ENCODE results near the gene LARGE1.

Gene LARGE1

GRCh38 chr22:33842006-33842354 lies 78.3 kb downstream of the LARGE1 start:
- DNase-seq (ENCODE audit: low read depth): no peak
- no peak overlapping the region for H3K4me3 ChIP-seq (ENCODE audit: low read length)
- TF ChIP-seq CTCF (conservative IDR thresholded peaks at IDR 0.05; ENCODE audit: low read length): no peak

- peak; percentile 44 for DNase-seq (ENCODE audit: low read depth)
- TF ChIP-seq CTCF (conservative IDR thresholded peaks at IDR 0.05; ENCODE audit: low read length): no peak
- H3K4me3 ChIP-seq (ENCODE audit: low read length): no peak overlapping the region
These were observed 78.8 kb downstream of the LARGE1 start for GRCh38 chr22:33841281-33842005.

GRCh38 chr22:33838644-33839043 lies 81.6 kb downstream of the LARGE1 start:
- no peak for DNase-seq (ENCODE audit: low read depth)
- TF ChIP-seq CTCF (conservative IDR thresholded peaks at IDR 0.05; ENCODE audit: low read length): no peak
- H3K4me3 ChIP-seq (ENCODE audit: low read length): no peak overlapping the region

GRCh38 chr22:33837826-33838225 lies 82.5 kb downstream of the LARGE1 start:
- no peak overlapping the region for H3K4me3 ChIP-seq (ENCODE audit: low read length)
- no peak for TF ChIP-seq CTCF (conservative IDR thresholded peaks at IDR 0.05; ENCODE audit: low read length)

GRCh38 chr22:33835265-33835664 lies 85.0 kb downstream of the LARGE1 start:
- no peak overlapping the region for H3K4me3 ChIP-seq (ENCODE audit: low read length)
- no peak for DNase-seq (ENCODE audit: low read depth)
- no peak for TF ChIP-seq CTCF (conservative IDR thresholded peaks at IDR 0.05; ENCODE audit: low read length)

More at GRCh38 chr22:33837826-33838225, 82.5 kb downstream of the LARGE1 start:
- no peak for DNase-seq (ENCODE audit: low read depth)

GRCh38 chr22:33832558-33833151 lies 87.6 kb downstream of the LARGE1 start:
- no peak for DNase-seq (ENCODE audit: low read depth)
- no peak overlapping the region for H3K4me3 ChIP-seq (ENCODE audit: low read length)
- no peak for TF ChIP-seq CTCF (conservative IDR thresholded peaks at IDR 0.05; ENCODE audit: low read length)

GRCh38 chr22:33831651-33832050 lies 88.6 kb downstream of the LARGE1 start:
- TF ChIP-seq CTCF (conservative IDR thresholded peaks at IDR 0.05; ENCODE audit: low read length): no peak
- DNase-seq (ENCODE audit: low read depth): no peak
- H3K4me3 ChIP-seq (ENCODE audit: low read length): no peak overlapping the region
